Body of pancreas (tissue), 4 donors: ENCODE measurements around the gene AQP1. TPM values are rescaled to one million over a fixed set of nuclear protein-coding genes. Genes with fewer than 3 reads are reported as not detected.
A peak's percentile ranks its signal among the peaks of the same experiment; 100 is the strongest.

ENCODE experiments used
- ATAC-seq: fragments of 150-250 bp; one replicate; pipeline ENCODE4 v1.9.1; 2016
- DNase-seq, 4 donors: peaks; one replicate each; pipeline ENCODE4 v3.0.0-alpha.2; 2019
- H3K27ac ChIP-seq, 4 donors: fragments of 200-600 bp; sonication (generic); 1 replicate in 3 of 4; 2 replicates in 1 of 4; pipeline versions ENCODE4 v1.5.1 to v1.6.1; 2016 to 2019; ENCODE audit warnings: mild to moderate bottlenecking in 1 of 4, mixed read lengths in 1 of 4, moderate library complexity in 1 of 4
- H3K27me3 ChIP-seq, 2 donors: fragments of 200-600 bp; sonication (generic); one replicate each; pipeline ENCODE4 v1.6.0; 2016; ENCODE audit warnings: mild to moderate bottlenecking in 1 of 2
- H3K36me3 ChIP-seq, 2 donors: fragments of 200-600 bp; sonication (generic); replicated peaks in 1 of 2; 2 replicates each; pipeline ENCODE4 v1.5.1; 2016; ENCODE audit warnings: low read depth in 2 of 2; ENCODE audit not compliant: insufficient read depth in 1 of 2
- H3K4me1 ChIP-seq: fragments of 200-600 bp; sonication (generic); one replicate; pipeline ENCODE4 v1.6.0; 2016
- H3K4me3 ChIP-seq, 2 donors: fragments of 200-600 bp; sonication (generic); 1 replicate in 1 of 2; 2 replicates in 1 of 2; pipeline ENCODE4 v1.5.1; 2016 to 2019
- H3K9me3 ChIP-seq, 3 donors: fragments of 200-600 bp; sonication (generic); 1 replicate in 2 of 3; 2 replicates in 1 of 3; pipeline ENCODE4 v1.5.1; 2016
- POLR2A ChIP-seq, 3 donors: fragments of 450-650 bp; IDR thresholded peaks; one replicate each; pipeline ENCODE4 v1.6.1; 2016; ENCODE audit warnings: antibody characterized with exemption in 3 of 3, mild to moderate bottlenecking in 2 of 3
- WGBS, 2 donors: methylation state at CpG; one replicate each; pipeline ENCODE4 v1.1.5; 2017; 5-methylcytosine and 5-hydroxymethylcytosine counted together
- intact Hi-C: fragments of 100-400 bp; cut with DNase I; formaldehyde crosslinking; loops from one replicate; pipeline ENCODE4 v1.15.1; 2023
- total RNA-seq, 2 donors: library from RNA; depleted of rRNA; stranded (reverse); fragments of >200 nt; gene quantifications; one replicate each; pipeline ENCODE4 v1.1.0, GENCODE V29; 2016
- TF ChIP-seq, protein P1 (sequence below), 7 experiments: fragments of 450-650 bp in 4 of 7; fragments of 200-600 bp in 3 of 7; sonication (generic) in 3 of 7; IDR thresholded peaks; one replicate each; pipeline ENCODE4 v1.5.1; 2016 to 2019; ENCODE audit warnings: antibody characterized with exemption in 7 of 7

AQP1 gene
- total RNA-seq, 2 donors from 2014 or later: 197 to 204 TPM

DNA sequence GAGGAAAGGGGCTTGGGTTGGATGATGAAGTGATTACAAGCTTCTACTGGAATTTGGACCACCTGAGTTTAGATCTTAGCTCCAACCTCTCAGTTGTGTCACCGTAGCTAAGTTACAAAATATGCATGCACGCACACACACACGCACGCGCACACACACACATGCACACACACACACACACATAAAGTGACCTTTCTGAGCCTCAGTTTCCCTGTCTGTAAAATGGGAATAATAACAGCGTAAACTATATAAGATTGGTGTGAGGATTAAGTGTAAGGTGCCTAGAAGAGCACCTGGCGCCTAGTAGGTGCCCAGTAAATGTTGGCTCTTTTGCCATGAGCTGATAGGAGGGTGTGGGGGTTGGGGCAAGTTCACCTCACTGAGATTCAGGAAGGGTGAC, 12.6 kb upstream of the AQP1 start:
- Histone ChIP-seq H3K4me1 (peaks cover 66% of the 10 kb centered on the region), H3K4me3 (no peak overlapping the region), H3K27ac (peak overlapping the region in 3 of 4 donors; percentile 81 to 85 (median 83)), H3K27me3 (no peaks in the 10 kb centered on the region), H3K36me3 (no peaks in the 10 kb centered on the region), H3K9me3 (no peaks in the 10 kb centered on the region)
- TF ChIP-seq POLR2A (IDR thresholded peaks at IDR 0.05): no peak
- DNase-seq (no peak), ATAC-seq (no peak)
- WGBS, 2 donors: 92 to 99% methylated on average over 7 of the region's 7 CpGs
- intact Hi-C loops: no loop called here

DNA sequence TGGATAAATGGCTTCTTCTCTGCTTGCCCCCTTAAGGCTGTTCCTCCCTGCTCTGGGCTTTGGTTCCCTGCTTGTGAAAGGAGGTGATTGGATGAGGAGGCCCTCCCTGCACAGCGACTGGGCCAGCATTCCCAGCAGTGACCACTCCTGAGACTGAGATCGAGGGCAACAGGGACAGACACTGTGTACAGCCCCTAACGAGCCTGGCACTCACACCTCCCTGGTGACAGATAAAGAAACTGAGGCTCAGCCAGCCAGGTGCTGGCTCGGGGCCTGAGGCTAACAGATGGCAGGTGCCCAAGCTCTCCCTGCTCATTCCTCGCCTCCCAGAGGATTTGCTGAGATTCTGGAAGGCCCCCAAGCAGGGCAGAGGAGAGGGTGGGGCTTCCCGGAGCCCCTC, 12.0 kb upstream of the AQP1 start:
- Histone ChIP-seq H3K27me3 (no peaks in the 10 kb centered on the region), H3K4me1 (peaks cover 64% of the 10 kb centered on the region), H3K36me3 (no peaks in the 10 kb centered on the region), H3K27ac (peak overlapping the region in 3 of 4 donors; percentile 81 to 85 (median 83)), H3K4me3 (no peak overlapping the region), H3K9me3 (no peaks in the 10 kb centered on the region)
- no peak for ATAC-seq
- TF ChIP-seq, protein P1, sequence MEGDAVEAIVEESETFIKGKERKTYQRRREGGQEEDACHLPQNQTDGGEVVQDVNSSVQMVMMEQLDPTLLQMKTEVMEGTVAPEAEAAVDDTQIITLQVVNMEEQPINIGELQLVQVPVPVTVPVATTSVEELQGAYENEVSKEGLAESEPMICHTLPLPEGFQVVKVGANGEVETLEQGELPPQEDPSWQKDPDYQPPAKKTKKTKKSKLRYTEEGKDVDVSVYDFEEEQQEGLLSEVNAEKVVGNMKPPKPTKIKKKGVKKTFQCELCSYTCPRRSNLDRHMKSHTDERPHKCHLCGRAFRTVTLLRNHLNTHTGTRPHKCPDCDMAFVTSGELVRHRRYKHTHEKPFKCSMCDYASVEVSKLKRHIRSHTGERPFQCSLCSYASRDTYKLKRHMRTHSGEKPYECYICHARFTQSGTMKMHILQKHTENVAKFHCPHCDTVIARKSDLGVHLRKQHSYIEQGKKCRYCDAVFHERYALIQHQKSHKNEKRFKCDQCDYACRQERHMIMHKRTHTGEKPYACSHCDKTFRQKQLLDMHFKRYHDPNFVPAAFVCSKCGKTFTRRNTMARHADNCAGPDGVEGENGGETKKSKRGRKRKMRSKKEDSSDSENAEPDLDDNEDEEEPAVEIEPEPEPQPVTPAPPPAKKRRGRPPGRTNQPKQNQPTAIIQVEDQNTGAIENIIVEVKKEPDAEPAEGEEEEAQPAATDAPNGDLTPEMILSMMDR (IDR thresholded peaks at IDR 0.05): no peak
- no peak for TF ChIP-seq POLR2A (IDR thresholded peaks at IDR 0.05)
- WGBS, 2 donors: 19 to 25% methylated on average over 6 of the region's 6 CpGs
- intact Hi-C loops: no loop called here
- peak in 1 of 4 donors; percentile 34 for DNase-seq

DNA sequence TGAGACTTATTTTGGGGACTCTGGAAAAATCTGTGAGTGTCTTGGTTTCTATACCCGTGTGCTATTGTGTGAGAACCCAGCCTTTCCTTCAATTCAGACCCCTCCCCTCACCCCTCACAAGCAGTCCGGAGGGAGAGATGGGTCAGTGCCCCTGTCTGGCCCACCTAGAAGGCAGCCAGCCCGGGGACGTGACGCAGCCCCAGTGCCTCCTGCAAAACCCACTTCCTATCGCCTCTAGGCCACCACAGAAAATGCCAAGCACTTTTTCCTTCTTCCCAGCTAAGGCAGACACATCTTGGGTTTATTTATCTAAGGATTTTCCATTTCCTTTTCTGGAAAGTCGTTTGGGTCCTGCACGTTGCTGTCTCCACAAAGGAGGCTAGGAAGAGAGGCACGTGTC, 11.6 kb upstream of the AQP1 start:
- no peak for TF ChIP-seq POLR2A (IDR thresholded peaks at IDR 0.05)
- TF ChIP-seq, protein P1 (IDR thresholded peaks at IDR 0.05): no peak
- ATAC-seq (no peak), DNase-seq (no peak)
- H3K27ac ChIP-seq: peak overlapping the region in 3 of 4 donors; percentile 81 to 85 (median 83)
- peaks cover 64% of the 10 kb centered on the region for H3K4me1 ChIP-seq
- no peak overlapping the region for H3K4me3 ChIP-seq
- 69 to 78% methylated on average over 9 of the region's 9 CpGs for WGBS, 2 donors
- H3K27me3 ChIP-seq: no peaks in the 10 kb centered on the region
- no peaks in the 10 kb centered on the region for H3K36me3 ChIP-seq
- intact Hi-C loops: no loop called here
- no peaks in the 10 kb centered on the region for H3K9me3 ChIP-seq

DNA sequence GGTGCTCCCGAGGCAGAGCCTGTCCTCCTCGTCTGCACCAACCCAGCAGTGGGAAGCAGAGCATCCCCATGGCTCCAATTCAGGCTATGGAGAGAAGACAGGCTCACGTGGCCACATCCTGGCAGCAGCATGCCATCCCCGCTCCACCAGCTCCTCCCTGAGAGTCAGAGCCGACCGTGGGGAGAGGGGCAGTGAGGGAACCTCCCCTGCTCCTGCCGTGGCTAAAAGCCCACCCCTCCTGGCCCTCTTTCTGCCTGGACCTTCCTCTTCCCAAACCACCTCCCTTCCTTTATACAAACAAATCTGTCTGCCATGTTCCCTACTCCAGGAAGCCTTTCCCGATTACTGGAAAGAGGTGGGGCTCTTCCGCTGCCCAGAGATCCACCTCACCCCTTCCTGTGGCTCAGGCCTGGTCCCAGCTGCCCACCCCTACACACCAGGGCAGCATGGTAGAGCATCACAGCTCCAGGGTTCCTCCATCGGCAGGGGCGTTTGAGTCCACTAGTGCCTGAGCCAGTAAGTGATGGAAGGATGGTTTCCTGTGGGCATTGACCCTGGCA, 10.8 kb upstream of the AQP1 start:
- H3K9me3 ChIP-seq: no peaks in the 10 kb centered on the region
- H3K36me3 ChIP-seq: no peaks in the 10 kb centered on the region
- peak overlapping the region in 3 of 4 donors; percentile 14 to 81 (median 51) for H3K27ac ChIP-seq
- ATAC-seq (no peak), DNase-seq (no peak)
- no peaks in the 10 kb centered on the region for H3K27me3 ChIP-seq
- H3K4me1 ChIP-seq: peaks cover 63% of the 10 kb centered on the region
- TF ChIP-seq, protein P1 (IDR thresholded peaks at IDR 0.05): no peak
- no peak for TF ChIP-seq POLR2A (IDR thresholded peaks at IDR 0.05)
- intact Hi-C loops: no loop called here
- no peak overlapping the region for H3K4me3 ChIP-seq
- 89 to 91% methylated on average over 10 to 11 of the region's 11 CpGs for WGBS, 2 donors

DNA sequence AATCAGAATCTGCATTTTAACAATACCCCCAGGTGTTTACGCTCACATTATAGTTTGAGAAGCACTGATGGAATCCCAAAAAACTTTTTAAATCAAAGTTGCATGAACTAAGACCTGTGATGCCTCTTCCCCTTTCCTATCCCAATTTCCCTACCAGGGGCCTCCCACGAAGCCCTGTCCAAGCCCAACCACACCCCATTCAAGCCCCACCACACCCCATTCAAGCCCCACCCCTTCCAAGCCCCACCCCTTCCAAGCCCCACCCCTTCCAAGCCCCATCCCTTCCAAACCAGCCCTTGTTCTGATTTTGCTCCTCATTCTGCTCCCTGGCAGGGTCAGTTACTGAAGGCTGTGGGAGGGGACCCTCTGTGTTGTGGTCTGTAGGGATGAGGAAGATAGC, 9.8 kb upstream of the AQP1 start:
- intact Hi-C loops: no loop called here
- WGBS, 2 donors: 70 to 92% methylated on average over 2 of the region's 2 CpGs
- no peaks in the 10 kb centered on the region for H3K27me3 ChIP-seq
- H3K4me3 ChIP-seq: no peak overlapping the region
- no peaks in the 10 kb centered on the region for H3K36me3 ChIP-seq
- no peak for ATAC-seq
- DNase-seq: no peak
- no peaks in the 10 kb centered on the region for H3K9me3 ChIP-seq
- peaks cover 63% of the 10 kb centered on the region for H3K4me1 ChIP-seq
- H3K27ac ChIP-seq: peak overlapping the region in 1 of 4 donors; percentile 81
- TF ChIP-seq, protein P1 (IDR thresholded peaks at IDR 0.05): no peak
- TF ChIP-seq POLR2A (IDR thresholded peaks at IDR 0.05): no peak
